ENCODE results near the gene ANOS1.

Gene ANOS1

DNA sequence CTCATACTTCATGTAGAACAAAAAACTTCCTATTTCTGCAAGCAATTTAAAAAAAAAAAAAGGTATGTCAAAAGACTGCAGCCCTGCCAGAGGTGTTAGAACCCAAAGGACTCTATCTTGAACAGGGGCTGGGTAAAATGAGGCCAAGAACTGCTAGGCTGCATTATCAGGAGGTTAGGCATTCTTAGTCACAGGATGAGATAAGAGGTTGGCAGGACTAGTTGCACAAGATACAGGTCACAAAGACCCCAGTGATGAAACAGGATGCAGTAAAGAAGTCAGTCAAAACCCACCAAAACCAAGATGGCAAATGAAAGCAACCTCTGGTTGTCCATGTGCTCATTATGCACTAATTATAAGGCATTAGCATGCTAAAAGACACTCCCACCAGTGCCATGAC is 104.1 kb downstream of the ANOS1 start:
- H3K9me2 ChIP-seq (ENCODE audit: low read depth, low read length), result no peaks in the 10 kb centered on the region
- no peak overlapping the region for H3K4me2 ChIP-seq (ENCODE audit: low read length)
- no peak overlapping the region for H3K4me3 ChIP-seq (ENCODE audit: low read depth, low read length, poor library complexity, severe bottlenecking)
- H3F3A ChIP-seq (ENCODE audit: insufficient read depth, low read length), result no peaks in the 10 kb centered on the region
- H3K36me3 ChIP-seq (ENCODE audit: insufficient read depth, low read length), result no peaks in the 10 kb centered on the region
- no peaks in the 10 kb centered on the region for H3K79me2 ChIP-seq (ENCODE audit: insufficient read depth, low read length)
- no peak overlapping the region for H3K27ac ChIP-seq (ENCODE audit: low read depth, low read length, poor library complexity, severe bottlenecking)
- no peaks in the 10 kb centered on the region for H3K27me3 ChIP-seq (ENCODE audit: insufficient read depth, low read length)
- TF ChIP-seq, protein P1, sequence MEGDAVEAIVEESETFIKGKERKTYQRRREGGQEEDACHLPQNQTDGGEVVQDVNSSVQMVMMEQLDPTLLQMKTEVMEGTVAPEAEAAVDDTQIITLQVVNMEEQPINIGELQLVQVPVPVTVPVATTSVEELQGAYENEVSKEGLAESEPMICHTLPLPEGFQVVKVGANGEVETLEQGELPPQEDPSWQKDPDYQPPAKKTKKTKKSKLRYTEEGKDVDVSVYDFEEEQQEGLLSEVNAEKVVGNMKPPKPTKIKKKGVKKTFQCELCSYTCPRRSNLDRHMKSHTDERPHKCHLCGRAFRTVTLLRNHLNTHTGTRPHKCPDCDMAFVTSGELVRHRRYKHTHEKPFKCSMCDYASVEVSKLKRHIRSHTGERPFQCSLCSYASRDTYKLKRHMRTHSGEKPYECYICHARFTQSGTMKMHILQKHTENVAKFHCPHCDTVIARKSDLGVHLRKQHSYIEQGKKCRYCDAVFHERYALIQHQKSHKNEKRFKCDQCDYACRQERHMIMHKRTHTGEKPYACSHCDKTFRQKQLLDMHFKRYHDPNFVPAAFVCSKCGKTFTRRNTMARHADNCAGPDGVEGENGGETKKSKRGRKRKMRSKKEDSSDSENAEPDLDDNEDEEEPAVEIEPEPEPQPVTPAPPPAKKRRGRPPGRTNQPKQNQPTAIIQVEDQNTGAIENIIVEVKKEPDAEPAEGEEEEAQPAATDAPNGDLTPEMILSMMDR (IDR thresholded peaks at IDR 0.05; ENCODE audit: low read length), result no peak
- TF ChIP-seq EZH2 (IDR thresholded peaks at IDR 0.05; ENCODE audit: borderline replicate concordance, low read length), result no peak
- H2AFZ ChIP-seq (ENCODE audit: low read length), result no peak overlapping the region
- H3K9ac ChIP-seq (ENCODE audit: low read length), result no peak overlapping the region
- H3K4me1 ChIP-seq (ENCODE audit: insufficient read depth, low read length, severe bottlenecking), result no peaks in the 10 kb centered on the region
- H3K9me3 ChIP-seq (ENCODE audit: low read length), result no peaks in the 10 kb centered on the region
- no peaks in the 10 kb centered on the region for H4K20me1 ChIP-seq (ENCODE audit: insufficient read depth, low read length)

DNA sequence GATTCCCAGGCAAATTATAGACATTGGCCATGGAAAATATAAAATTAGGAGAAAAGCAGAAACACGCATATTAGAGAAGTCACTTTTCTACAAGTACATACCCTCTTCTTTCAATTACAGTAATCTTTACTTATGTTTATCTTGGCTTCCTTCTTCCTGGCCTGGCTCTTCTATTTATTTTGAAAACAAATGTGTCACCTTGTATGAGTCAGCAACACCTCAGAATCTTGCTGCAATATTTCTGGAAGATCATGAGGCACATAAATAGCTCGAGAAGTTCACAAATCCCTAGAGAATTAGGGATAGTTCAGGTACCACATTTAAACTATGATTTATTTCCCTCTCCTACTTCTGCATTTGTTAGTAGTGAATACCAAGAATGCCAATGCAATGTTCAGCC is 124.6 kb downstream of the ANOS1 start:
- Histone ChIP-seq H3K27me3 (ENCODE audit: insufficient read depth, low read length) (no peaks in the 10 kb centered on the region), H3F3A (ENCODE audit: insufficient read depth, low read length) (no peaks in the 10 kb centered on the region), H3K4me2 (ENCODE audit: low read length) (no peak overlapping the region), H3K79me2 (ENCODE audit: insufficient read depth, low read length) (no peaks in the 10 kb centered on the region), H3K9ac (ENCODE audit: low read length) (no peak overlapping the region), H4K20me1 (ENCODE audit: insufficient read depth, low read length) (no peaks in the 10 kb centered on the region), H3K36me3 (ENCODE audit: insufficient read depth, low read length) (no peaks in the 10 kb centered on the region), H3K9me2 (ENCODE audit: low read depth, low read length) (no peaks in the 10 kb centered on the region), H3K27ac (ENCODE audit: low read depth, low read length, poor library complexity, severe bottlenecking) (no peak overlapping the region), H3K4me3 (ENCODE audit: low read depth, low read length, poor library complexity, severe bottlenecking) (no peak overlapping the region), H2AFZ (ENCODE audit: low read length) (no peak overlapping the region), H3K4me1 (ENCODE audit: insufficient read depth, low read length, severe bottlenecking) (no peaks in the 10 kb centered on the region), H3K9me3 (ENCODE audit: low read length) (no peaks in the 10 kb centered on the region)
- no peak for TF ChIP-seq EZH2 (IDR thresholded peaks at IDR 0.05; ENCODE audit: borderline replicate concordance, low read length)
- TF ChIP-seq, protein P1 (IDR thresholded peaks at IDR 0.05; ENCODE audit: low read length), result no peak

DNA sequence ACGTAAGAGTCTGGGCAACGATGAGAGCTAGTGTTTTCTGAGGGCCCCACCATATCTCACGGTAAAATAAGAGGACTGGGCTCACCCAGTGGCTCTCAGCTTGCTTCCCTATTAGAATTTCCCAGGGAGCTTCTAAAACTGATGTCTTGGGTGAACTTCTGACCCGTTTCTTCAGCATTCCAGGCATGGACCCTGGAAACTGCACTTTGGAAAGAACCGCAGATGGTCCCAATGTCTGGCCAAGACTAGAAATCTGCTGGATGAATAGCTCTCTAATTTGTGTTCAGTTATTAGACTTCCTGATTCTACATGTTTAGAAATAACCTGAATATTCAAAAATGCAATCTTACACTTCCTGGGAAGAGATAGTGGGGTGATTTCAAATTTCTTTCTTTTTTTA is 127.8 kb downstream of the ANOS1 start:
- no peaks in the 10 kb centered on the region for H3K27me3 ChIP-seq (ENCODE audit: insufficient read depth, low read length)
- no peak overlapping the region for H3K4me2 ChIP-seq (ENCODE audit: low read length)
- no peak overlapping the region for H3K9ac ChIP-seq (ENCODE audit: low read length)
- no peak overlapping the region for H2AFZ ChIP-seq (ENCODE audit: low read length)
- no peaks in the 10 kb centered on the region for H3K9me3 ChIP-seq (ENCODE audit: low read length)
- no peaks in the 10 kb centered on the region for H3F3A ChIP-seq (ENCODE audit: insufficient read depth, low read length)
- no peaks in the 10 kb centered on the region for H3K36me3 ChIP-seq (ENCODE audit: insufficient read depth, low read length)
- H3K4me1 ChIP-seq (ENCODE audit: insufficient read depth, low read length, severe bottlenecking), result no peaks in the 10 kb centered on the region
- H3K27ac ChIP-seq (ENCODE audit: low read depth, low read length, poor library complexity, severe bottlenecking), result no peak overlapping the region
- no peaks in the 10 kb centered on the region for H3K9me2 ChIP-seq (ENCODE audit: low read depth, low read length)
- no peak for TF ChIP-seq EZH2 (IDR thresholded peaks at IDR 0.05; ENCODE audit: borderline replicate concordance, low read length)
- TF ChIP-seq, protein P1 (IDR thresholded peaks at IDR 0.05; ENCODE audit: low read length), result no peak
- no peaks in the 10 kb centered on the region for H3K79me2 ChIP-seq (ENCODE audit: insufficient read depth, low read length)
- H4K20me1 ChIP-seq (ENCODE audit: insufficient read depth, low read length), result no peaks in the 10 kb centered on the region
- no peak overlapping the region for H3K4me3 ChIP-seq (ENCODE audit: low read depth, low read length, poor library complexity, severe bottlenecking)

Data from OCI-LY1 (cell line).